ENCODE measurements around the gene HOXD3.

The HOXD3 gene

GRCh38 chr2:176189681-176190641, 32.9 kb downstream of the HOXD3 start:
- no peak for TF ChIP-seq CTCF (IDR thresholded peaks at IDR 0.05; ENCODE audit: borderline replicate concordance, insufficient read depth, low read depth, low read length)
- no peak overlapping the region for H3K4me3 ChIP-seq (ENCODE audit: low read depth, low read length)

GRCh38 chr2:176192351-176192750, 35.2 kb downstream of the HOXD3 start:
- no peak overlapping the region for H3K4me3 ChIP-seq (ENCODE audit: low read depth, low read length)
- no peak for TF ChIP-seq CTCF (IDR thresholded peaks at IDR 0.05; ENCODE audit: borderline replicate concordance, insufficient read depth, low read depth, low read length)

- no peak overlapping the region for H3K4me3 ChIP-seq (ENCODE audit: low read depth, low read length)
- TF ChIP-seq CTCF (IDR thresholded peaks at IDR 0.05; ENCODE audit: borderline replicate concordance, insufficient read depth, low read depth, low read length) = no peak
Observed at GRCh38 chr2:176193048-176193447, 35.9 kb downstream of the HOXD3 start.

GRCh38 chr2:176199902-176200301, 42.8 kb downstream of the HOXD3 start:
- no peak overlapping the region for H3K4me3 ChIP-seq (ENCODE audit: low read depth, low read length)
- TF ChIP-seq CTCF (IDR thresholded peaks at IDR 0.05; ENCODE audit: borderline replicate concordance, insufficient read depth, low read depth, low read length) = no peak

GRCh38 chr2:176200971-176201370, 43.9 kb downstream of the HOXD3 start:
- no peak overlapping the region for H3K4me3 ChIP-seq (ENCODE audit: low read depth, low read length)
- TF ChIP-seq CTCF (IDR thresholded peaks at IDR 0.05; ENCODE audit: borderline replicate concordance, insufficient read depth, low read depth, low read length) = no peak

GRCh38 chr2:176202491-176202890, 45.4 kb downstream of the HOXD3 start:
- H3K4me3 ChIP-seq (ENCODE audit: low read depth, low read length) = no peak overlapping the region
- no peak for TF ChIP-seq CTCF (IDR thresholded peaks at IDR 0.05; ENCODE audit: borderline replicate concordance, insufficient read depth, low read depth, low read length)

- no peak overlapping the region for H3K4me3 ChIP-seq (ENCODE audit: low read depth, low read length)
- no peak for TF ChIP-seq CTCF (IDR thresholded peaks at IDR 0.05; ENCODE audit: borderline replicate concordance, insufficient read depth, low read depth, low read length)
Observed at GRCh38 chr2:176205126-176205525, 48.0 kb downstream of the HOXD3 start.
